GM12892 (cell line): ENCODE measurements around the gene TXNL4B.

Experiments used
- DNase-seq: peaks from one replicate; pipeline ENCODE4 v3.0.0; 2011; ENCODE audit not compliant: insufficient read length
- FAIRE-seq: peaks from 2 replicates; lab custom pipeline; 2011; peaks lifted over from hg19 to GRCh38; lab: Jason Lieb, UNC
- POLR2A ChIP-seq: IDR thresholded peaks from 2 replicates; pipeline ENCODE4 v1.6.1; 2011; ENCODE audit warnings: low read depth, low read length, control low read depth
- POLR2AphosphoS5 ChIP-seq: IDR thresholded peaks from 2 replicates; pipeline ENCODE4 v1.6.1; 2011; ENCODE audit warnings: low read depth, low read length, control low read depth
- TAF1 ChIP-seq: IDR thresholded peaks from 2 replicates; pipeline ENCODE4 v1.6.1; 2011; ENCODE audit warnings: low read depth, mild to moderate bottlenecking, control low read depth, low read length, borderline replicate concordance

TXNL4B gene

DNA sequence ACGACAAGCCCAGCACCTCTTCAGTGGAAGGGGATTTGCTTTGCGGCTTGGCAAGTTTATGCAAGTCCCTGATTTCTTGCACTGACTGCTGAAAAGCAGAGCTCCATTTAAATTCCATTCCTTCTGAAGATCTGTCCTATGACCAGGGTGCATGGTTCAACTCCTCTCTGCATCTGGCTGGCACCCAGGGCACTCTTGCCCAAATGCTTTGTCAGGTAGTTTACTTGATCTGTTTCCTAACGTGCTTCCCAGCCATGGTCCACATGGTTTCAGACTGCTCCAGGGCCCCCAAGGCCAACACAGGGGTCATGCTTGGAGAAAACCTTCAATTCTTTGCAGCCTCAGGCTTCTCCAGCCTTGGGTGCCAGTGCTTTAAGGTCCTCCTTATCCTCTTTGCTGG lies 50.4 kb downstream of the TXNL4B start:
- TF ChIP-seq POLR2A (no peak), TAF1 (no peak), POLR2AphosphoS5 (no peak)
- FAIRE-seq, result no peak
- DNase-seq, result no peak

GRCh38 chr16:72042157-72042660 lies 51.2 kb downstream of the TXNL4B start:
- TF ChIP-seq POLR2A, result no peak
- TF ChIP-seq TAF1, result no peak
- no peak for TF ChIP-seq POLR2AphosphoS5
- DNase-seq (no peak), FAIRE-seq (no peak)

- TF ChIP-seq POLR2AphosphoS5 (no peak), POLR2A (no peak), TAF1 (no peak)
- FAIRE-seq (no peak), DNase-seq (no peak)
Observed at GRCh38 chr16:72036098-72036497, 57.3 kb downstream of the TXNL4B start.
